HG03159 (cell line): ENCODE measurements around the gene ZFP69.
A peak's percentile ranks its signal among the peaks of the same experiment; 100 is the strongest.

ENCODE experiments used
- ATAC-seq: cut with Tn5 transposase; IDR thresholded peaks from one replicate; pipeline ENCODE4 v1.9.1; 2021; ENCODE audit warnings: mild to moderate bottlenecking, moderate library complexity; ENCODE audit not compliant: unreplicated experiment

Gene ZFP69

GRCh38 chr1:40508375-40509341 lies 31.6 kb downstream of the ZFP69 start, which contains the start of gene EXO5:
TSS of gene EXO5 (plus strand) at chr1:40508767. CDS start at chr1:40514545, 5,778 bp downstream.
- peak; percentile 86 for ATAC-seq

GRCh38 chr1:40519517-40519916 lies 42.4 kb downstream of the ZFP69 start:
- no peak for ATAC-seq

- no peak for ATAC-seq
Measured at GRCh38 chr1:40530735-40531380, 53.8 kb downstream of the ZFP69 start.

GRCh38 chr1:40531381-40532061 lies 54.4 kb downstream of the ZFP69 start, which contains the start of gene ZNF684:
TSS of gene ZNF684 (plus strand) at chr1:40531637. CDS start at chr1:40533167, 1,530 bp downstream.
- peak; percentile 95 for ATAC-seq

GRCh38 chr1:40532062-40532389 lies 54.9 kb downstream of the ZFP69 start:
- no peak for ATAC-seq

- no peak for ATAC-seq
Measured at GRCh38 chr1:40532844-40533424, 55.8 kb downstream of the ZFP69 start.

- no peak for ATAC-seq
Measured at GRCh38 chr1:40534589-40534988, 57.5 kb downstream of the ZFP69 start.

DNA sequence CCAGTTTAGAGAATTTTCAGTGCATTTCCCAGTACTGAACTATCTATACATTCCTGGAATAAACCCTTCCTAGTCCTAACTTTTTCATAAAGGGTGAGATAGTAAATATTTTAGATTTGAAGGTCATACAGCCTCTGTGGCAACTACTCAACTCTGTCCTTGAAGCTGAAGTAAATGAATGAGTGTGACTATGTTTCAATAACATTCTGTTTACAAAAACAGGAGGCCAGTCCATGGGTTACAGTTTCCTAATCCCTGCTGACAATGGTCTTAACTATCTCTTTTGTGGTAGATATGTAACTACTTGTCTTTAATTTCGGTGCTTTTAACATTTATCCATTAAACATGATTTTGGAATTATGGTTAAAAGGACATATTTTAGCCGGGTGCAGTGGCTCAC lies 58.6 kb downstream of the ZFP69 start:
- no peak for ATAC-seq

GRCh38 chr1:40539338-40539737 lies 62.2 kb downstream of the ZFP69 start:
- no peak for ATAC-seq
